Hematopoietic multipotent progenitor cell treated with erythropoietin and hydrocortisone succinate and interleukin-3 and kit ligand, for 17 days (in vitro differentiated cells): ENCODE data around the gene ANKRD18A.

Experiments
- DNase-seq: peaks from one replicate; pipeline ENCODE4 v3.0.0-alpha.2; 2015; ENCODE audit warnings: low spot score

Gene ANKRD18A

DNA sequence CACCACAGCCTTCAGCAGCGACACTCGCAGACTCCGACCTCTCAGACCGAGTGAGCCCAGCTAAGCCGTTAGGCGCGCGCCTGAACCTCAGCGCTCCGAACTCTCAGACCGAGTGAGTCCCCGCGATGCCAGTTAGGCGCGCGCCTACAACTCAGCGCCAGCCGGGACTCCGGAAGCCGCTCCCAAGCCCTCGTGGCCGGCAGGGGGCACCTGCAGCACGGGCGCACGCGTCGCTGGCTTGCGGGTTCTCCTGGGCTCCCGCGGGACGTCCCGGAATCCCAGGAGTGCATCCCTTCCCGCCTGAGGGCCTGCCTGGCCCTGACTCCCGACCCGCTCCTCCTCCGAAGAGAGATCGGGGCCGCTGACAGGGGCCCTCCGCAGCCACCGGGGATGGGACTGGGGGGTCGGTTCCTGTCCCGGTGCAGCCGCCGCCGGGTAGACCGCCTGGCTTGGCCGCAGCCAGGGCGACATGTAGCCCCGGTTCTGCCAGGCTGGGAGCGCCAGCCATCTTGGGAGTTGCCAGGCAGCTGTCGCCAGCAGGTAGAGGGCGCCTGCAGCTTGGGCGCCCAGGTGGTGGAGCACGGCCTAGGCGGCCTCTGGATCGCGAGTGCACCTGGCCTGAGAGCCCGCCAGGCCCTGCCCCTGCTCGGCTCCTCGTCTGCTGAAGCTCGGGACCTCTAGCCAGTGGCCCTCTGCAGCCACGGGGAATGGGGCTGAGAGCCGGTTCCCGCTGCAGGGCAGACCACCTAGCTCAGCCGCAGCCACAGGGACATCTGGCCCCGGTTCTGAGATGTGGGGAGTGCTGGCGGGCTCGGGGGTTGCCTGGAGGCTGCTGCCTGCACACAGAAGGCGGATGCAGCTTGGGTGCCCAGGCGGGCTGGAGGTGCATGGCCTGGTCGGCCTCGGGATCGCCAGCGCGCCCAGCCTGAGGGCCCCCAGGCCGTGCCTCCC is at the start of gene ANKRD18A:
TSS of gene ANKRD18A (minus strand) at position 114 of the 951 bp plus-strand sequence. CDS start 311 bp downstream, outside the sequence.
- no peak for DNase-seq

DNA sequence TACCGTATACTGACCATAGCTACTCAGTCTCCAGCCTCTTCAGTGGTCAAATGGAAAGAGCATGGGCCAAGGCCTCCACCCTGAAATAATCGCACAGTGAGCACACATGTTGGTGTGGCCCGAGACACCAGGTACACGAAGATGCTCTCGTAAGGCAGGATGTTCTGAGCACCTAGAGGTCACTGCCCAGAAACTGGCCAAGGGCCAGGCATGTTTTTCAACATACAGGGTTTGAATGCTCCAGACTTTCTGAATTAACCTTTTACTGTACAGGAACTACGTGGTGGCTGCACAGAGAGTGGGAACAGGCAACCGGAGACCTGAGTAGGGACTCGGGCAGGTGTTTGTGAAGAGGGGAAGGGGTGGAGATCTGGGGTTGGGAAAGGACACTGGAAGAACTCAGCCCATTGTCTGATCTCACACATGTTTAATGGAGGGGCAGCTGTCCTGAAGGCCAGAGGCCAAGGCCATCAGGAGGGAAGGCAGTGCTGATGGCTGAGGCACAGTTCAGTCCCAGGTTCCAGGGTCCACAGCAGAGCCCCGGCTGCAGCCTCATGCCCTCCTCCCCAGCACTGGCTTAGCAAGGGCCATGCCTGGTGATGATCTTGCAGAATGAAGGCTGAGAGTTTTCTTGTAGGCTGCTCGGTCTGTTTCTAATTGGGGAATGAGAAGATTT is 48.5 kb upstream of the ANKRD18A start:
- no peak for DNase-seq

DNA sequence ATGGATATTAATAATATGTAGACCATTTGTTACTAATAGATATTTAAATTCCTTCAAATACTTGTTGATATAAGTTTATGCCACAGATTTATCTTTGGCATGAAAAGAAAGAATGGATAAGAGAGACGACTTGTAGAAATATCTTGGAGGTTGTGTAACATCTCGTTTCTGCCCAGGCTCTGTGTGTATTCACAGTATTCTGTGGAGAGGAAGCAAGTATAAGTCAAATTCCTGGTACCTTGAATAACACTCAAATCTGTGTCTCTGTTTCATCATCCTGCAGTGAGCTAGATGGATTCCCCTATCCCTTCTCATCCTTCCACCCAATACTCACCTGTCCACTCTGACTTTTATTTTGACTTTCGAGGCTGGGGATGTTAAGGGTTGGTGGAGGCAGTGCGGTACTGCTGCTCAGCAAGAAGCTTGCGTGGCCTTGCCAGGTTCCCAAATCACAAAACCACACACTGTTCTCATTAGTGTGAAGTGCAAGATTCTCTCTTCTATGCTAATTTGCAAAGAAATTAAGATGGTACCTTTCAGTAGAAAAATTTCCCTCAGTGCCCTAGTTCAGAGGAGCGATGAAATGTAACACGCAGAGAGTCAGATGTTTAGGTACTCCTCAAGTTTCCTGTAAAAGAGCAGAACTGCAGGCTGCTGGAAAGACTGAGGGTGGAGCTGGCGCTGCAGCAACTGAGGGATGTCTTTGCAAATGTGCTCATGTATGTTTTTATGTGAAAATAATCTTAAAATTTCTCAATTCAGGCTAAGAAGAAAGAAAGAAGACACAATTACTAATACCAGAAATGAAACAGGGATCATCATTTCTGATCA is 42.6 kb upstream of the ANKRD18A start:
- DNase-seq = no peak

DNA sequence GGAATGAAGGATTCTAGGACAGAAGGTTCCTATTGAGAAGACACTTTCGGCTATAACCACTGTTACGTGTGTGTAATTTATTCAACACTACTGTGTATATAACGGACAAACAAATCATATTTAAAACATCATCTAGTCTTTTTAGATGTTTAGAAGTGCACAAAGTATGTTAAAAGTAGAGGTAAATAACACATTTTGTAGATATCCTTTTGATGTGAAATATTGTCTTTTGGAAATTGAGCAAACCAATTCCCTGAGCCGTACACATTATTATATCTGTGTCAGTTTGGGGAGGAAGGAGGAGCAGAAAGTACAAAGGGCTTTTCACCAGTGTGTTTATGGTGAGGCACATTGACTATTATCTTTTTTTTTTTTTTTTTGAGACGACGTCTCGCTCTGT is 39.1 kb upstream of the ANKRD18A start:
- DNase-seq = no peak

DNA sequence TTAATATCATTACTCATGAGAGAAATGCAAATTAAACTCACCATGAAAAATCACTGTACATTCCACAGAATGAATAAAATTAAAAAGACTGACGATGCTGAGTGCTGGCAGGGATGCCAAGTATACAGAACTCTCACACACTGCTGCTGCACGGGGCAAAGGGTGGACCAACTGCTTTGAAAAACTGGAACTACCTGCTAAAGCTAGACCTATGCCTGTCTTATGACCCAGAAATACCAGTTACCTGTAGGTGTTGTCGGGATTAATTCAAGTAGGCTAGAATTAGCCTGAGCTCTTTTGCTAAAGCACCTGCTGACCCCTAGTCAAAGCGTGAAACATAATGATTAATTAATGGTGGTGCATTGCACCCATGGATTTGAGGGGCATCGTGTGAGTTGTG is 36.5 kb upstream of the ANKRD18A start:
- no peak for DNase-seq

DNA sequence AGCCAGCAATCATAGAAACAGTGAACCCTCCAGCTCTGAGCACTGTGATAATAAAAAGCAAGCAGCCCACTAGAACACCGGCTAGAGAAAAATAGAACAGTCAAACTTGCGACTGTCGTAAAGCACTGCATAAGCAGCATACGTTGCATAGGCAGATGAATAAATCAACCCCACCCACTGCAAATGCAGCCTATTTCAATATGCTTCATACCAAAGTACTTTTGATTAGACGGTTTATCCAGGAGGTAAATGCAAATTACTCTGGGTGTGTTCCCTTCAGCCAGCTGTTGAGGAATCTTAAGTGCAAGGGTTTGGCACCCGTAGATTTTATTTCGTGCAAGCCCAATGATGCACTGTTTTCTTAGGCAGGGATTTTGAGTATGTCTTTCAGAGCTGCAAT is 32.1 kb upstream of the ANKRD18A start:
- no peak for DNase-seq

DNA sequence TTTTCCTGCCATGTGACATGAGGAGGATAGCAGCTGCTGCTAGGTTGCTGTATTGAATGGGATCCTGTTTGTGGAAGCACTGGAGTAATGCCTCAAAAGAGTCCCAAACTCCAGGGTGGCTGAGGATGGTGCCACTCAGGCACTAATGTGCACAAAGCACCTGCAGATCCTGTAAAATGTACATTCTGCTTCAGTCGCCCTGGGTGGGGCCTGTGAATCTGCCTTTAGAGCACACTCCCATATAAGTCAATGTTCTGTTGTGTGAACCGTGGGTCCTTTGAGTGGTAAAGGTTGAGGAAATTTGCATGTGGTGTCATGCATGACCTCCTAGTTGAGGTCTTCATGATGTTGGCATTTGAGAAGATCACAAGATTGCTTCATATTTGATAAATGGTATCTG is 31.6 kb upstream of the ANKRD18A start:
- DNase-seq = no peak

DNA sequence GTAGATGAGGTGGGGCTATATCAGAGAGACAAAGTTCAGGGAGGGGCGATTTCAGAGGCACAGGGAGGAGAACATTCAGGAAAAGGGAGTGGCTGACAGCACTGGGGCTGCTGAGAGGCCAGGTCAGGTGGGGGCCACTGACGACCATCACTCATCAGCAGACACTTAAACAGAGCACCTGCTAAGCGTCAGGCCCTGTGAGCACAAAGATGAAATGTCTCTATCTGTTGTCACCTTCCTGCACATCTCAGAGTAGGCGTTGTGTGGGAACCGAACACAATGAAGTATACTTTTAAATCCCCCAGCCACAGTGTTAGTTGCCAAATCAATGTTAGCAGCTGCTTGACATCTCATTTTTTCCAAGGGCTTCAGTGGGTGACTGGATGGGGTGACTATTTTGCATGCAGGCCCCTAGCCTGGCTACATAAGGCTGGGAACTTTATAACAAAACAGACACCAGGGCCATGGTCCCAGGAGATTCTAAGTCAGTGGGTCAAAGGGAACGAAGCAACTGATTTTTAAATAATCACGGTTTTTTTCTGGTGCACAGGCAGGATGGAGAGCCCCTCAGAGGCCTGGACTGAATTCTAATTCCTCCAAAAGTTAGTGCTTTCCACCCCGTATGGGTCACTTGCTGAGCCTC is 31.1 kb upstream of the ANKRD18A start:
- no peak for DNase-seq

DNA sequence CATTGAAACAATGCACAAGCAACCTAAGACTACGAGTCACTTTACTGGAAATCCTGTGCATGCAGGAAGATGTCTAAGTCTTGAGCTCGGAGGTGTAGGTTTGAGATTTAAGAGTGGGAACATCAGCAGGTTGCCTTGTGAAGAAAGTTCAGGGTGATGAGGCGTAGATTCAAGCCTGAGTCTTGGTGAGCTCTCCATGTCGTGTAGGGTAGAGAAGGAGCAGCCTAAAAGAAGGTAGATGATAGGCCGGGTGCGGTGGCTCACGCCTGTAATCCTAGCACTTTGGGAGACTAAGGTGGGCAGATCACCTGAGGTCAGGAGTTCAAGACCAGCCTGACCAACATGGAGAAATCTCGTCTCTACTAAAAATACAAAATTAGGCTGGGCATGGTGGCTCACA is 30.2 kb upstream of the ANKRD18A start:
- DNase-seq = no peak

DNA sequence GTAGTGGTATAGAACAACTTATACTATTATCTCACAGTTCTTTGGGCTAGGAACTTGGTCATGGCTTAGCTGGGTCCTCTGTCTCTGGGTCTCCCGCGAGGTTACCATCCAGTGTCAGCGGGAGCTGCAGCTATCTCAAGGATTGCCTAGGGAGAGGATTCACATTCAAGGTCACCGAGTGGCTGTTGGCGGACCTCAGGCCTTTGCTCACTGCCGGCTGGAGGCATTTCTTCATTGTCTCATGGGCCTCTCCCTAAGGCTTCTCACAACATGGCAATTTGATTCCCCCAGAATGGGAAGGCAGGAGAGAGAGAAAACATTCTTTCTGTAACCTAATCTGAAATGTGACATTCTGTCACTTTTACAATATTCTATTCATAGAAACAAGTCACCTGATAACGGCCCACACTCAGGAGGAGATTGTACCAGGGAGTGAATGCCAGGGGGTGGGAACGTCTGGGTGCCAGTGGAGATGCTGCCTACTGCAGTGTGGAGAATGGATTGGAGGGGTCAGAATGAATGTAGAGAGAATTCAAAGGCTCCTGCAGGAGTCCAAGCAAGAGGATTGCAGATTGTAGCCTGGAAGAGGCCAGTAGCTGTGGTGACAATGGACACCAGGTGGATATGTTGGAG is 29.5 kb upstream of the ANKRD18A start:
- no peak for DNase-seq

DNA sequence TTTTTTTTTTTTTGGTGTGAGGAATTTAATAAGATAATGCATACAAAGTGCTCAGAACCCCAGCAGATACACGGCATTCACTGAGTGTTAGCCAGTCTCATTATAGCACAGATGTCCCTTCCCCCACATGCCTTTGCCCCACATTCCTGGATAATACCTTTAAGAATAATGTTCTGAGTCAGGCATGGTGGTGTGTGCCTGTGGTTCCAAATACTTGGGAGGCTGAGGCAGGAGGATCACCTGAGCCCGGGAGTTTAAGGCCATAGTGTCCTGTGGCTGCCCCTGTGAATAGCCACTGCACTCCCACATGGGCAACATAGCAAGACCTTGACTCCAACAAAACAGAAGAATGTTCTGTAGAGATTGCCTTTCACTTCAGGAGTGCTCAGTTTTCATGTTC is 24.2 kb upstream of the ANKRD18A start:
- DNase-seq = no peak

DNA sequence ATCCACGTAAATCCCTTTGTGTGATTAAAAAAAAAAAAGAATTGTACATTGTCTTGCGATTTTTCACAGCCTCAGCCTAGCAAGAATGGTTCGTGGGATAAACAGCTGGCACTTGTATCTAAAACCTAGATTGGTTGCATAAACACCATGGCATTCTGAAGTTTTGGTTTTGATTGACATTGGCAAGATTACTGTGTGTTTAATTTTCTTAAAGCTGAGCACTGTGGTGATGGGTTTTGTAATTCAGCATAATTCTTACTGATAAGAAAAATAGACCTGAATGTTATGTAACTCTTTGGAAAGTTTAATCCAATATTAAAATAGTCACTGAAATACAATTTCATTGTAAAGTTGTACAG is 23.4 kb upstream of the ANKRD18A start:
- DNase-seq = no peak

DNA sequence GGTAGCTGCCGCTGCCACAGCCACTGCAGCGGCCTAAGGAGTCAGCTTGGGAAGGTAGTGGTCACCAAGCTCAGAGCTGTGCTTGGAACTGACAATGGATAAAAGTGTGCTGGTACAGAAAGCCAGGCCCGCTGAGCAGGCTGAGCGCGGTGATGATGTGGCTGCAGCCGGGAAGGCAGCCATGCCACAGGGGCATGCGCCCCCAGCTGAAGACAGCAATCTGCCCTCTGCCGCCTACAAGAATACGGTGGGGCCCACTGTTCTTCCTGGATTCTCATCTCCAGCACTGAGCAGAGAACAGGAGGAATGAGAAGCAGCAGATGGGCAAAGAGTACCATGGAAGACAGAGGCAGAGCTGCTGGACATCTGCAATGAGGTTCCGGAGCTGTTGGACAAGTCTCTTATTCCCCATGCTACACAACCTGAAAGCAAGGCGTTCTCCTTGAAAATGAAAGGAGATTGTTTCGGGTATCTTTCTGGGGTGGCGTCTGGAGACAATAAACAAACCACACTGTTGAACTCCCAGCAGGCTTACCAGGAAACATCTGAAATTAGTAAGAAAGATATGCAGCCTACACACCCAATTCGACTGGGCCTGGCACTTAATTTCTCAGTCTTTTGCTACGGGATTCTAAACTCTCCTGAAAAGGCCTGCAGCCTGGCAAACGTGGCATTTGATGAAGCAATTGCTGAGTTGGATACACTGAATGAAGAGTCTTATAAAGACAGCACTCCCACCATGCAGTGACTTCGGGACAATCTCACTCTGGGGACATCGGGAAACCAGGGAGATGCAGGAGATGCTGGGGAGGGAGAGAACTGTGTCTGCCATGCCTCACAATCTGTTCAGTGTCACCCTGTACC is 22.8 kb upstream of the ANKRD18A start:
- no peak for DNase-seq

DNA sequence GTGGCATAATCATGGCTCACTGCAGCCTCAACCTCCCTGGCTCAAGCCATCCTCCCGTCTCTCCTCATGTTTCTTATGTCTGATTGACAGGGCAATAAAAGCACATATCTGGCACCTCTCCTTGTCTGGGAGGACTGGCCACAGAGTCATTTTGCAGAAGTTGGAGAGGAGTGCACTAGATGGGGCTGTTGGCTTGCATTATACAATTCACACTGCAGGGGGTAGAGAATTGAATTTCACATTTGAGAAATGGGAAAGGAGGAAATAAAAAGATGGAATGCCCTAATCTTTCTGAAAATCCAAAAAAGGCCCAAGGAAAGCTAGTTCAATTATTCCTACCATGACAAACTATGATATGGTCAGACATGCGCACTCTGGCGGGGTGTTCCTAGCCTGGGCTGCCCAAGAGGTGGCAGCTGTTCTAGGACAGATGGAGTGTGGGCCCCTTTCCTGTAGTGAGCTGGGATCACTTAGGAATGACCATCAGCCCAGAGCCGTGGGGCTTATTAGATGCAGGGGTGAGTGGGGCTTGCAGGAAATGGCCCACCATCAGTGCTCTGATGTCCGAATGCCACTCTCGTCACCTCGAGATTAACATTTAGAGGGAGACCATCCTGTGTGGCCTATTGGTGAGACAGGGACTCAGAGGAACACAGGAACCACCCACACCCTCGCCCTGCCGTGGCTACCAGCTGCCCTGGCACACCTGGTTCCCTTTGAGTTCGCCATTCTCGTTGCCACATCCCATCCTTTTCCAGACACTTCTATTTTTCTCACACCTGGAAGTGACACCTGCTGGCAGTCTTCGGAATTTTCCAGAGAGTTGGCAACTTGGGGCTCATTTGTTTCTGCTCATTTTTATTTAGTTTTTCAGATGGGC is 21.8 kb upstream of the ANKRD18A start:
- no peak for DNase-seq

DNA sequence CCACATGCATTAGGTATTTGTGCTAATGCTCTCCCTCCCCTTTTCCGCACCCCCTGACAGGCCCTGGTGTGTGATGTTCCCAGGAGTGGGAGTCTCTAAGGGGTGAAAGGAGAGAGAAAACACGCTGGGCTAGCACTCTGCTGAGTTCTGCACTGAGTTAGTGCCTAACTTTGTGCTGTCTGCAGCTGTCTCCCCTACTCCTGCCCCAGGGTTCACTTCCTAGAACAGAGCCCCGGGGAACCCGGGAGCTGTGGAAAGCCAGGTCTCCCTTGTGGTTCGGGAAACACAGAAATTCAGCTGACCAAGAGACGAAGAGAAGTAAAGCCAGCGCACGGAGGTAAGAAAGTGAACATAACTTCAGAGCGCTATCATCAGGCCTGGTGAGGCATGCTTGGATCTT is 20.7 kb upstream of the ANKRD18A start:
- DNase-seq = no peak

DNA sequence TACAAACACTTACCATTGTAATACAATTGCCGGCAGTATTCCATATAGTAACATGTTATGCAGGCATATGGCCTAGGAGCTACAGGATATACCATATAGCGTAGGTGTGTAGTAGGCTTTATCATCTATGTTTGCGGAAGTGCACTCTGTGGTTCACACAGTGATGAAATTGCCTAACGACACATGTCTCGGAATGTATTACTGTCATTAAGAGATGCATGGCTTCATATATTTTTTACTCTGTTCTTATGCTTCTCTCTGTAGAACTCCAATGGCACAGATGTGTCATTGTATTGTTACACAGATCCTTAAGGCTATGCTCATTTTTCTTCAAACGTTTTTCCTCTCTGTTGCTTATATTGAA is 19.2 kb upstream of the ANKRD18A start:
- no peak for DNase-seq

DNA sequence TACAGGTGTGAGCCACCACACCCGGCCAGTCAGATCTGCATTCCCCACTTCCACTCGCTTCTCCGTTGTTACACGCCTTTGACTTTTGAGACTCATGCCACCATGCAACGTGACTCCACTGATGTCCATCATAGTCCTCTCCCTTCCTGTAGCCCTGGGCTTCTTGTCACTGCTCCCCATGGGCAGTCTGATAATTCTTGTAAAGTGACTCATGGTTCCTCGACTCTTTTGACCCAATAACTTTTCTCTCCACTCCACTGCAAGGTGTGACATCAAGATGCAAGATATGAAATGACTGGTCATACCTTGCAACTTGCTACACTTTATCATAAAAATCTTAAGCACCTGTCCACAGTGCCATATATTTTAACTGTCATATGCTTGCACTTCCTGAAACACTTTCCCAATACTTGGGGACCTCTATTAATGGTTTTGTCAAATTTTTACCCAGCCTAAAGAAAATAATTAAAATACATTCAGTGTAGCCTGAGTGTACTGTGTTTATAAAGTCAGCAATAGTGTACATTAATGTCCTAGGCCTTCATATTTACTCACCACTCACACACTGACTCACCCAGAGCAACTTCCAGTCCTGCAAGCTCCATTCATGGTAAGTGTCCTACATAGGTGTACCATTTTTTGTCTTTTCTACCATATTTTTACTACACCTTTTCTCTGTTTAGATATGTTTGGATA is 18.6 kb upstream of the ANKRD18A start:
- no peak for DNase-seq

DNA sequence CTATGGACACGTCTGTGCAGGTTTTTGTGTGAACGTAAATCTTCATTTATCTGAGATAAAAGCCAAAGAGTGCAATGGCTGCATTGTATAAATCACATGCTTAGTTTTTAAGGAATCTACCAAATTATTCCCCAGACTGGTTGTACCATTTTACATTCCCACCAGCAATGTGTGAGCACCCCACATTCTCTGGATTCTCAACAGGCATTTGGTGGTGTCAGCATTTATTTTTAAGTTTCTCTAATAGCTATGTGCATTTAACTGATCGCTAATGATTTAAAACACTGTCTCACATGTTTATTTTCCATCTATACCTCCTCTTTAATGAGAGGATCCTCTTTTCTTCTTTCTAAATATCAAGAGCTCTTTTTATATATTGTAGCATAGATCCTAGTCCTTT is 13.9 kb upstream of the ANKRD18A start:
- DNase-seq = no peak

DNA sequence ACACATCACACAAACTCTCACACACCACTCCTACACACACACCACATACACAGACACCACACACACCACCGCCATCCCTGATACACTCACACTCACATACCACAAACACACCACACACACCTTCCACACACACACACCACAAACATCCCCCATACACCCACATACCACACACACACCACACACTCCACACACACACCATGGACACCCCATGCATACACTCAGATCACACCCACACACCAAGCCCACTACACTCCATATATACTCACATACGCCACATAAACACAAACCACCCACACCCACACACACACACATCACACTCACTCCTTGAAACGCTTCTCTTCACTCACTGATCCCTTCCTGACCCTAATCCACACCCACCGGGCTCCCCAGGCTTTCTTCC is 9.1 kb upstream of the ANKRD18A start:
- DNase-seq = no peak
